A172 (cell line): Measurements from ENCODE around the gene BRINP3. TPM values are rescaled to one million over a fixed set of nuclear protein-coding genes. Genes with fewer than 3 reads are reported as not detected.
A peak's percentile ranks its signal among the peaks of the same experiment; 100 is the strongest.

Experiments
- DNase-seq: peaks from one replicate; pipeline ENCODE4 v3.0.0-alpha.2; 2015; ENCODE audit warnings: low spot score
- total RNA-seq: library from RNA; depleted of rRNA; stranded (reverse); fragments of >200 nt; shearing (Covaris generic); gene quantifications from 2 replicates; pipeline ENCODE4 v1.2.3, GENCODE V29; 2014

Gene BRINP3
- total RNA-seq, 1 experiment from 2014 or later = not detected

DNA sequence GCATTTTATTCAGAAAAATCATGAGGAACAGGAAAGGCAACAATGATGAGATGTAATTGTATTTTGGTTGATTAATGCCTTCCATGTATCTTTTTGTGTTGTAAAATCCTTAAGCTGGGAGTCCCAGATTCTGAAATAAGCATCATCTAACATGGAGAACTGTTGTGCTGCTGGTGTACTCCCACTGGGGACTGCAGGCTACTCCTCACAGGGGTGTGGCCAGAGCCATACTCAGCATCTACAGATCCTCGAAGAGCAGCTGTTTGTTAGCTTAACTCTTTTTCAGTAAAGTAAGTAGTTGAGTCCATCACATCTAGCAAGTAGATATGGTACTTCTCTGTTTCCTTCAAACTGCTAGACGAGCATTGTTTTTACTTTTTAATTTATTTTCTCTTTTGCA, 358.0 kb downstream of the BRINP3 start:
- no peak for DNase-seq

DNA sequence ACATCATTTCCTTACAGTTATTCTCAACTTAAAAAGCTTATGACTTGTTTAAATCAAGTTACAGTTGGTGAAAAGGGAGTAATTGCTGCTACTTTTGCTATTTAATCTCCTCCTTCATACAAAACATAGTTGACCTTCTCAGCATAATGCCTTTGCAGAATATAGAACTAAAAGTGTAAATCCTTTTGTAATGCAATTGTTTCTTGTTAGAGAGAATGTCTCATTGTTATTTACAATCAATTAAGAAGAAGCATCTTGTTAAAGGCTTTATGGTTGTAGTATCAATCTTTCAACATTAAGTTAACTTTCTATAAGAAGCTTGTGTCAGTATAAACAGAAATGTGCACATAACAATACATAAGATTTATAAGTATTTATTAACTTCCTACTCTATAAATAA, 360.7 kb downstream of the BRINP3 start:
- DNase-seq = no peak

DNA sequence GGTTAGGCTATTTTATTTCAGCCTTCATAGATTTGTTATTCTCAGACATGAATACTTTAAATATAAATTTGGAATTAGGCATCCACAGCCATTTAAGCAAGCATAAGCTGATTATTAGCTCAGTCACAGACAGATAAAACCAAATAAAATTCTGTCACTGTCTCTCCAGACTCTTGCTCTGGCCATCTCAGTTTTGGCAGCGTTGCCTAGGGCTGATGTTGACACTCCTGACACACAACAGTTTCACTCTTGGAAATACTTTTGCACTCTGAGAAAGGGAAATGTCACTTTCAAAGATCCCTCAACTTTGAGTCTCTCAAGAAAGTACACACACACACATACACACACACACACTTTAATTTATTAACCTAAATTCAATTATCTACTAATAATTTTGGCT, 372.7 kb downstream of the BRINP3 start:
- no peak for DNase-seq

DNA sequence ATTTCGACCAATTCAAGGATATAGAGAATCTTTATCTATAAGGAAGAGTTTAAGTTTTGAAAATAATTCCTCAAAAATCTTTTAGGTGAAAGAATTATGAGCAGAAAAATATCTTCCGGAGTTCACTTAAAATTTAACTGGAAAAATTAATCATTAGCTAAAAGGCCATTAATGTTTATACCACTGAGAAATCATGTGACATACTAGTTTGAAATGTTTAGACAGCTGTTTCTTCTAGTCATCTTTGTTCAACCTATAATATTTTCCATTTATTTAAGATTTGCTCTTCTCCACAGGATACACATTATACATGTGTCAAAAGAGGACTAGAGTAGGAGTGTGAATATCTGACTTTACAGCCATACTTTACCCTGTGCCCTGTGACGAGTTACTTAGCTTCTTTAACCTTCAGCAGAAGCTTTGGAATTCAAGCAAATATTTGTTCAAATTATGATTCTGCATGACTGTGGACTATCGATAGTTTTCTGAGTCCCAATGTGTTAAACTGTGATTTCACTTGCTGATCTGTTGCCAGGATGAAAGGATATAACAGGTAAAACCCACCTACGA, 374.8 kb downstream of the BRINP3 start:
- no peak for DNase-seq

DNA sequence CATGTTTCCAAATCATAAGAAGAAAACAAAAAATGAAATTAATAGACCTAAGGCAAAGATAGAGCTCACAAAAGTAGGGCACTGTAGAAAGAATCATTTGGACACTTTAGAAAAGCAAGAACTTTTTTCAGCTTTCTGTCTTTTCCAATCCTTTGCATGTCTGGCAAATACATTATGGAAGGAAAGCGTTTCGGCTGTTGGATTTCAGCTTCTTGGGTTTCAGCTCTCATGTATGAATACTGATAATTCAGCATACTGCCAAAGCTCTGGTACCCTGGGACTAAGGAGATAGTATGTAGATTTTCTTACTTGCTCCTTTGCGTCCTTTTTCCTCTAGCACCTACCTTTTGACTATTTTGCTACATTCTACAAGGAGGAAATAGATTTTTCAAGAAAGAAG, 375.9 kb downstream of the BRINP3 start:
- DNase-seq = no peak

DNA sequence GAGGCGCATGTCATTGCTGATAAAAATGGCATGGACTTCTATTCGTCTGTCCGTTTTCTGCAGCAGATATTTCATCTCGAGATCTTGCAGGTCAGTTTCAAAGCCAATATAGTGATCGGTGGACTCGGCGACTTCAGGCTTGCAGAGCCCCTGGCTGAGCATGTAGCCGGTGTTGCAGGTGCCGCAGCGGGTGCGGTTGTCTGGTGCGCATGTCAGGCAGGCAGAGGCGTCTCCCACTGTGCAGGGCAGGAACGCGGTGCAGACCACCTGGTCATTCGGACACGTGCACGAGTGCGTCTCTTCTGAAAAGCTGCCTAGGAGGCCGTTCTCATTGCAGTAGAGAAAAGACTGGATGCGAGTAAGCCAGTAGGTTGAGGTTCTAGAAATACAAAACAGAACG, 378.9 kb downstream of the BRINP3 start:
- no peak for DNase-seq

DNA sequence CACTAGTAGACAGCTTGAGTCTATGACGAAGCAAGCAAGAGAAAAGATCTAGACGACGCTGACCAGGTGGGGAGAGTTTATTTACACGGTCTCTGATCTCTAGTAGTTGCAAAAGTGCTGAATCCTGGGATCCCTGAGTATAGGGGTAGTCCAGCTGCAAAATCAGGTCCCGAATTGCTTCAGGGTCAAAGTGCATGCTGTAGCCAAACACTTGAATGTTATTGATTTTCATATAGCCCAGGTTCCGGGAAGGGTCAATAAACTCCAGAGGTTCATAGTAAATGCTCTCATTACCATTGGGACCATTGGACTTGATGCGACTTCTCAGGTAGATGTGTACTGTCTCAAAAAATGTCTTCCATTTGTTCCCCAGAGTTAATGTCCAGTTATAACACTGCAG, 379.6 kb downstream of the BRINP3 start:
- no peak for DNase-seq

DNA sequence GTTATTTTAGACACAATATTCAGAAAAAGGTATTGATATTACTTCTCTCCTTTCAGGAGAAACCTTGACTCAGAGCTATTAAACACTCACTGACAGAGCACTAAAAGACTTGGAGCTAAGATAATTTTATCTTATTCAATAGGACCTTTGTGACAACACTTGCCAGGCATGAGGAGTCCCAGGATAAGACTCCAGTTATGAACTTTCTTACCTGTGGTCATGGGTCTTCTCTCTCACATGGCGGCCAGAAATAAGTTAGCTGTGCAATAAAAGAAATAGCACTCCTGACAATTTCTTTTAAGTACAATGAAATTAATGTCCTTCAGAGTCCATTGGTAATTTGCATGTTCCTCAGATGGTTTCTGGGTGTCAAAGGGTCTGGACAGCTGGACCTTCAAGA, 382.1 kb downstream of the BRINP3 start:
- no peak for DNase-seq

DNA sequence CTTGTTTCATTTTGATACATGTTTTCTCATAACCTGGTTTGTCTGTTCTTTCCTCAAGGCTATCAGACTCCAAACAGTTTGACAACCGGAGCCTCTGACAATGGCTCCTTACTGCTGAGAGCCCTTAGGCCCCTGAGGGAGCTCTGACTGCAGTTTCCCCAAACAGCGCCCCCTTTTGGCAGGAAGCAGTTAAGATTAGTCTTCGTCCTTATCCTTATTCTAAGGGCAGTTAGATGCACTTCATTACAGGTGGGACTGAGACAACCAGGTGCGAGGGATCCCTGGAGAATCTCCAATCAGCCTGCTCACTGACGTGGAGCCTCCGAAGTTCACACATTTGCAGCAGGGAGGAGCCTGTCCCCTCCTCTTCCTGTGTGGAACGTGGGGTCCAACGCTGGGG, 393.1 kb downstream of the BRINP3 start:
- peak; percentile 13 for DNase-seq

DNA sequence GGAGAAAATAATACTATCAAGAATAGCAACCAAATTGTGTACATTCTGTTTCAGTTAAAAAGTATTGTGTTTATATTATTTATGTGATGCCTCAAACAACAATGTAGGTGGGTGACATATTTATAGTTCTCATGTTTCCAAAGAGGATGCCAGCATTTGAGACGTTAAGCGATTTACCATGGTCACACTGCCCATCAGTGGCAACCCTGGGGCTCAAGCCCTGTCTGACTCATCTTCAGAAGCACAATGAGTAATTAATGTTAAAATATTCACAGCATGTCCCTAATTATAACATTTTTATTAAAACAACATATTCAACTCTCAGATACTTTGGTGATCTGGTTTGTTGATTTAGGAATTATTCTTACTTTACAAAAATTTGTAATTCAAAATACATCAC, 409.4 kb downstream of the BRINP3 start:
- DNase-seq = peak; percentile 22

DNA sequence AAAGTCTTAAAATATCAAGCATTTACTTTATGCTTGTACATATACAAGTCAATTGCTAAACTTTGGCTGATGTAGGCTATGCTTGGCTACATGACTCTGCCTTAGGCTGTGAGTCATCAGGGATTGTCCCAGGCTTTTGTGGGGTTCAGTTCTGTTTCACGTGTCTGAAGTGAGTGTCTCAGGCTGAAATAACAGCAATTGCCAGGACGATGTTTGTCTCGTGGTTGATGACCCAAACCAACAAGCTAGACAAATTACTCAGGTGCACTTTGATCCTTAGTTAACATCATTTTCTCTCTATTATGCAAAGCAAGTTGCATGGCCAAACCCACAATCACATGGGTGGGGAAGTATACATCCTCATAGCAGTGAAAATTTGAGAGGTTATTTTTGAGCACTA, 410.1 kb downstream of the BRINP3 start:
- DNase-seq = peak; percentile 68

DNA sequence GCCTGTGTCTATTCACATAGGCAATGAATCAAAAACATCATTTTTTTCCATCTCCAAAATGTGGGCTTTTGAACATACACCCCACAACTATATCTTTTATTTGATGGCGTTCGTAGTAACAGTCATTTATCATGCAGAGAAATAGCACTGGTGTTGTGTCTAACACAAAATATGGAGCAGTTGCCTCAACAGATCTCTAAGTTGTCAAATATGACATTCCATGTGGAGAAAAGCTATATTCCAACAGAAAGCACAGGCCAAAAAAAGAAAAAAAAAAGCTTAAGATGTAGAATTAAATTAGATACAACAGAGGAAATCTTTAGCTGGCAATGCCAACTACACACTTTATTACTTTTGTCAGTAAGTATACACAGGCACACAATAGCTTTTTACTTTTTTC, 411.7 kb downstream of the BRINP3 start:
- no peak for DNase-seq

DNA sequence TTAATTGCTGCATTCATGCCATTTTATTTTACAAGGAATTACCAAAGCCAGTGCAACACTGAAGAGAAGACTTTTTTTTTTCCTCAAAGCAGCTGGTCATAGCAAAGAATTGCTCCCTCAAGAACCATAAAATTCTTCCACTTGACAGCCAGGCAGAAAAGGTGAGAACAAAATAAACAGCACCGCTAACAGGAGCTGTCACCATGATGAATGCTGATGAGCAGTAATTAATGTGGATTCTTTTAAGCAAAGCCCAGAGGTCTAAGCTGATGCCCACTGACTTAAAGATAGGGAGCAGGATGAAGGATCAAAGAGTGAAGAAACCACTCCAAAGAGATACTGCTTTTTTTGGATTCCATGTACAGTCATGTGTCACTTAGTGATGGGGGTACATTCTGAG, 428.4 kb downstream of the BRINP3 start:
- DNase-seq = no peak
